GM12878 (cell line): Measurements from ENCODE around the gene IL1B. TPM values are rescaled to one million over a fixed set of nuclear protein-coding genes. Genes with fewer than 3 reads are reported as not detected.

Source experiments
- BMI1 ChIP-seq: fragments of 450-650 bp; IDR thresholded peaks from 2 replicates; pipeline ENCODE4 v1.6.1; 2016; ENCODE audit warnings: mild to moderate bottlenecking, moderate library complexity, borderline replicate concordance
- CREB1 ChIP-seq: IDR thresholded peaks from 2 replicates; pipeline ENCODE4 v1.6.1; 2012; ENCODE audit warnings: low read depth, mild to moderate bottlenecking, inconsistent platforms
- DPF2 ChIP-seq: fragments of 450-650 bp; IDR thresholded peaks from 2 replicates; pipeline ENCODE4 v1.6.1; 2017; ENCODE audit warnings: mild to moderate bottlenecking
- GABPA ChIP-seq: IDR thresholded peaks from 2 replicates; pipeline ENCODE4 v1.6.1; 2014; ENCODE audit warnings: antibody characterized with exemption, low read depth, mild to moderate bottlenecking, inconsistent platforms
- LARP7 ChIP-seq: fragments of 450-650 bp; IDR thresholded peaks from 2 replicates; pipeline ENCODE4 v1.6.1; 2017; ENCODE audit warnings: mild to moderate bottlenecking
- MTA3 ChIP-seq: IDR thresholded peaks from 2 replicates; pipeline ENCODE4 v1.6.1; 2012; ENCODE audit warnings: low read length, inconsistent platforms, borderline replicate concordance
- MXI1 ChIP-seq: fragments of 150-350 bp; IDR thresholded peaks from 2 replicates; pipeline ENCODE4 v1.6.1; 2011; ENCODE audit warnings: low read depth, mild to moderate bottlenecking, inconsistent platforms, low read length, improper control_type of control experiment
- PAX5 ChIP-seq: IDR thresholded peaks from 2 replicates; pipeline ENCODE4 v1.6.1; 2011; ENCODE audit warnings: low read depth, low read length, borderline replicate concordance
- RBBP5 ChIP-seq: fragments of 200-600 bp; sonication (generic); conservative IDR thresholded peaks from 2 replicates; pipeline ENCODE4 v1.6.1; 2016
- RCOR1 ChIP-seq: conservative IDR thresholded peaks from 2 replicates; pipeline ENCODE4 v1.6.1; 2012; ENCODE audit warnings: low read depth, low read length, improper control_type of control experiment
- SIN3A ChIP-seq: IDR thresholded peaks from 2 replicates; pipeline ENCODE4 v1.6.1; 2012; ENCODE audit warnings: low read depth, low read length, improper control_type of control experiment
- SKIL ChIP-seq: fragments of 450-650 bp; IDR thresholded peaks from 2 replicates; pipeline ENCODE4 v1.6.1; 2017; ENCODE audit warnings: mild to moderate bottlenecking, low read depth, inconsistent platforms; ENCODE audit not compliant: poor library complexity, severe bottlenecking
- SPI1 ChIP-seq: IDR thresholded peaks from 2 replicates; pipeline ENCODE4 v1.6.1; 2011; ENCODE audit warnings: low read depth, mild to moderate bottlenecking, low read length, moderate library complexity, borderline replicate concordance; ENCODE audit not compliant: insufficient read depth
- TCF12 ChIP-seq: IDR thresholded peaks from 2 replicates; pipeline ENCODE4 v1.6.1; 2011; ENCODE audit warnings: low read depth, mild to moderate bottlenecking, low read length
- USF1 ChIP-seq: IDR thresholded peaks from 2 replicates; pipeline ENCODE4 v1.6.1; 2011; ENCODE audit warnings: borderline replicate concordance, low read depth, mild to moderate bottlenecking, moderate library complexity, mixed read lengths, low read length; ENCODE audit not compliant: insufficient read depth; ENCODE audit errors: extremely low read length
- WRNIP1 ChIP-seq: IDR thresholded peaks from 2 replicates; pipeline ENCODE4 v1.6.1; 2011; ENCODE audit warnings: low read depth, low read length, improper control_type of control experiment, borderline replicate concordance
- ZBED1 ChIP-seq: IDR thresholded peaks from 2 replicates; pipeline ENCODE4 v1.6.1; 2016; ENCODE audit warnings: borderline replicate concordance
- ZNF622 ChIP-seq: fragments of 450-650 bp; IDR thresholded peaks from 2 replicates; pipeline ENCODE4 v1.6.1; 2017; ENCODE audit warnings: mild to moderate bottlenecking, inconsistent platforms
- ZNF687 ChIP-seq: fragments of 450-650 bp; IDR thresholded peaks from 2 replicates; pipeline ENCODE4 v1.6.1; 2017; ENCODE audit warnings: mild to moderate bottlenecking, moderate library complexity
- polyA plus RNA-seq, 11 experiments: library from polyadenylated mRNA; depleted of rRNA in 4 of 11; unstranded in 6 of 11; stranded (reverse) in 5 of 11; fragments of >200 nt; fragmentation: Nextera tagmentation in 4 of 11; fragmentation: Illumina TruSeq in 1 of 11; extraction: Ambion mirVana in 4 of 11; extraction: Trizol in 1 of 11; gene quantifications; 1 replicate in 1 of 11; 2 replicates in 10 of 11; pipeline versions ENCODE4 v1.2.1 to v1.2.3, GENCODE V29; 2011 to 2016; ENCODE audit warnings: inconsistent platforms in 2 of 11, missing spikeins in 2 of 11, low read depth in 1 of 11
- total RNA-seq, 4 experiments: library from RNA; depleted of rRNA in 3 of 4; stranded (reverse); fragments of >200 nt in 3 of 4; fragmentation: Illumina TruSeq in 1 of 4; extraction: Trizol in 1 of 4; gene quantifications; 2 replicates each; pipeline versions ENCODE4 v1.2.1 to v1.2.3, GENCODE V29; 2013 to 2021
- TF ChIP-seq, protein P1 (sequence below): fragments of 450-650 bp; IDR thresholded peaks from 2 replicates; pipeline ENCODE4 v1.6.1; 2017; ENCODE audit warnings: mild to moderate bottlenecking
- TF ChIP-seq, protein P2 (sequence below): IDR thresholded peaks from 2 replicates; pipeline ENCODE4 v1.6.1; 2011; ENCODE audit warnings: low read depth, low read length, improper control_type of control experiment, borderline replicate concordance

IL1B gene
- total and polyA plus RNA-seq, 10 of the 15 experiments (the other 5 are each of a cell fraction or from before 2014, with no cell fraction given), result 0.20 to 1.6 (median 0.84) TPM

- peak; percentile 69 for TF ChIP-seq SKIL
- TF ChIP-seq ZNF622, result no peak
- TF ChIP-seq RBBP5, result no peak
- no peak for TF ChIP-seq USF1
- no peak for TF ChIP-seq CREB1
- 0 out of 2 replicates have a peak, but pooled peaks have one; percentile 45 for TF ChIP-seq BMI1
- peak; percentile 46; the same call in 1 of the 2 replicates for TF ChIP-seq ZBED1
- TF ChIP-seq DPF2, result 0 out of 2 replicates have a peak, but pooled peaks have one; percentile 52
- TF ChIP-seq, protein P1, sequence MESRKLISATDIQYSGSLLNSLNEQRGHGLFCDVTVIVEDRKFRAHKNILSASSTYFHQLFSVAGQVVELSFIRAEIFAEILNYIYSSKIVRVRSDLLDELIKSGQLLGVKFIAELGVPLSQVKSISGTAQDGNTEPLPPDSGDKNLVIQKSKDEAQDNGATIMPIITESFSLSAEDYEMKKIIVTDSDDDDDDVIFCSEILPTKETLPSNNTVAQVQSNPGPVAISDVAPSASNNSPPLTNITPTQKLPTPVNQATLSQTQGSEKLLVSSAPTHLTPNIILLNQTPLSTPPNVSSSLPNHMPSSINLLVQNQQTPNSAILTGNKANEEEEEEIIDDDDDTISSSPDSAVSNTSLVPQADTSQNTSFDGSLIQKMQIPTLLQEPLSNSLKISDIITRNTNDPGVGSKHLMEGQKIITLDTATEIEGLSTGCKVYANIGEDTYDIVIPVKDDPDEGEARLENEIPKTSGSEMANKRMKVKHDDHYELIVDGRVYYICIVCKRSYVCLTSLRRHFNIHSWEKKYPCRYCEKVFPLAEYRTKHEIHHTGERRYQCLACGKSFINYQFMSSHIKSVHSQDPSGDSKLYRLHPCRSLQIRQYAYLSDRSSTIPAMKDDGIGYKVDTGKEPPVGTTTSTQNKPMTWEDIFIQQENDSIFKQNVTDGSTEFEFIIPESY, result no peak
- TF ChIP-seq TCF12, result 0 out of 2 replicates have a peak, but pooled peaks have one; percentile 42
- TF ChIP-seq RCOR1, result peak; percentile 89; the same call in 1 of the 2 replicates
- peak; percentile 59; the same call in 1 of the 2 replicates for TF ChIP-seq SPI1
- TF ChIP-seq, protein P2, sequence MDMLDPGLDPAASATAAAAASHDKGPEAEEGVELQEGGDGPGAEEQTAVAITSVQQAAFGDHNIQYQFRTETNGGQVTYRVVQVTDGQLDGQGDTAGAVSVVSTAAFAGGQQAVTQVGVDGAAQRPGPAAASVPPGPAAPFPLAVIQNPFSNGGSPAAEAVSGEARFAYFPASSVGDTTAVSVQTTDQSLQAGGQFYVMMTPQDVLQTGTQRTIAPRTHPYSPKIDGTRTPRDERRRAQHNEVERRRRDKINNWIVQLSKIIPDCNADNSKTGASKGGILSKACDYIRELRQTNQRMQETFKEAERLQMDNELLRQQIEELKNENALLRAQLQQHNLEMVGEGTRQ, result no peak
- TF ChIP-seq GABPA, result no peak
- no peak for TF ChIP-seq LARP7
- 0 out of 2 replicates have a peak, but pooled peaks have one; percentile 18 for TF ChIP-seq ZNF687
- TF ChIP-seq WRNIP1, result no peak
- TF ChIP-seq SIN3A, result no peak
- 0 out of 2 replicates have a peak, but pooled peaks have one; percentile 39 for TF ChIP-seq MTA3
- TF ChIP-seq MXI1, result no peak
- no peak for TF ChIP-seq PAX5
Measured at GRCh38 chr2:112782234-112782799, 54.3 kb downstream of the IL1B start (continued).
